H9 (cell line): ENCODE data around the gene COL18A1. TPM values are rescaled to one million over a fixed set of nuclear protein-coding genes. Genes with fewer than 3 reads are reported as not detected.

Experiments used
- DNase-seq: peaks from one replicate; pipeline ENCODE4 v3.0.0-alpha.2; 2017
- H2AFZ ChIP-seq: one replicate; pipeline ENCODE4 v1.6.1; 2013; ENCODE audit warnings: mild to moderate bottlenecking, low read length, control low read depth, moderate library complexity
- H2AK5ac ChIP-seq: 2 replicates; pipeline ENCODE4 v1.6.1; 2013; ENCODE audit warnings: low read length, control low read depth, mixed read lengths; ENCODE audit not compliant: insufficient read length
- H2BK120ac ChIP-seq: one replicate; pipeline ENCODE4 v1.6.1; 2013; ENCODE audit warnings: low read depth, mild to moderate bottlenecking, low read length, control low read depth, inconsistent platforms; ENCODE audit not compliant: poor library complexity, severe bottlenecking
- H2BK12ac ChIP-seq: 2 replicates; pipeline ENCODE4 v1.6.1; 2013; ENCODE audit warnings: low read length, control low read depth, mixed read lengths, low read depth; ENCODE audit not compliant: insufficient read length
- H2BK15ac ChIP-seq: 2 replicates; pipeline ENCODE4 v1.6.1; 2013; ENCODE audit warnings: low read depth, low read length, control low read depth
- H2BK20ac ChIP-seq: one replicate; pipeline ENCODE4 v1.6.1; 2013; ENCODE audit warnings: low read depth, mild to moderate bottlenecking, low read length, control low read depth, inconsistent platforms; ENCODE audit not compliant: poor library complexity, severe bottlenecking
- H2BK5ac ChIP-seq: 2 replicates; pipeline ENCODE4 v1.6.1; 2013; ENCODE audit warnings: low read length, control low read depth, mixed read lengths; ENCODE audit not compliant: insufficient read length
- H3K14ac ChIP-seq: 2 replicates; pipeline ENCODE4 v1.6.1; 2013; ENCODE audit warnings: low read length, control low read depth; ENCODE audit not compliant: insufficient read depth
- H3K18ac ChIP-seq: 2 replicates; pipeline ENCODE4 v1.6.1; 2013; ENCODE audit warnings: low read depth, mild to moderate bottlenecking, mixed read lengths, low read length, control low read depth; ENCODE audit not compliant: insufficient read length
- H3K23ac ChIP-seq: 2 replicates; pipeline ENCODE4 v1.6.1; 2013; ENCODE audit warnings: low read length, control low read depth, mixed read lengths, low read depth; ENCODE audit not compliant: insufficient read length
- H3K23me2 ChIP-seq: 2 replicates; pipeline ENCODE4 v1.6.1; 2013; ENCODE audit warnings: low read depth, mild to moderate bottlenecking, mixed read lengths, low read length, control low read depth; ENCODE audit not compliant: insufficient read length, poor library complexity, severe bottlenecking
- H3K27ac ChIP-seq: 2 replicates; pipeline ENCODE4 v1.5.1; 2013; ENCODE audit warnings: low read length, control low read depth, mixed read lengths, low read depth; ENCODE audit not compliant: insufficient read length
- H3K27me3 ChIP-seq: 2 replicates; pipeline ENCODE4 v1.6.1; 2013; ENCODE audit warnings: low read length, control low read depth, inconsistent platforms; ENCODE audit not compliant: insufficient read depth
- H3K4ac ChIP-seq: 2 replicates; pipeline ENCODE4 v1.6.1; 2013; ENCODE audit warnings: low read depth, mild to moderate bottlenecking, control low read depth, inconsistent platforms, low read length, moderate library complexity
- H3K4me1 ChIP-seq: 2 replicates; pipeline ENCODE4 v1.6.1; 2013; ENCODE audit warnings: low read length, control low read depth, inconsistent platforms; ENCODE audit not compliant: insufficient read depth
- H3K4me2 ChIP-seq: 2 replicates; pipeline ENCODE4 v1.6.1; 2013; ENCODE audit warnings: low read length, control low read depth, mixed read lengths; ENCODE audit not compliant: insufficient read length, insufficient read depth
- H3K56ac ChIP-seq: 2 replicates; pipeline ENCODE4 v1.6.1; 2013; ENCODE audit warnings: low read depth, mild to moderate bottlenecking, mixed read lengths, low read length, control low read depth; ENCODE audit not compliant: insufficient read length
- H3K79me1 ChIP-seq: 2 replicates; pipeline ENCODE4 v1.6.1; 2013; ENCODE audit warnings: low read depth, mild to moderate bottlenecking, moderate library complexity, low read length, control low read depth, inconsistent platforms; ENCODE audit not compliant: insufficient read depth, poor library complexity, severe bottlenecking
- H3K79me2 ChIP-seq: 2 replicates; pipeline ENCODE4 v1.6.1; 2013; ENCODE audit warnings: low read length, control low read depth, inconsistent platforms; ENCODE audit not compliant: insufficient read depth
- H3K9ac ChIP-seq: 2 replicates; pipeline ENCODE4 v1.6.1; 2013; ENCODE audit warnings: low read length, control low read depth, mixed read lengths; ENCODE audit not compliant: insufficient read length; ENCODE audit errors: extremely low read depth
- H3K9me3 ChIP-seq: one replicate; pipeline ENCODE4 v1.6.1; 2013; ENCODE audit warnings: low read depth, low read length, inconsistent platforms; ENCODE audit not compliant: control insufficient read depth
- H3T11ph ChIP-seq: one replicate; pipeline ENCODE4 v1.6.1; 2013; ENCODE audit warnings: mild to moderate bottlenecking, low read length, control low read depth, inconsistent platforms
- H4K20me1 ChIP-seq: one replicate; pipeline ENCODE4 v1.6.1; 2013; ENCODE audit not compliant: control insufficient read depth, insufficient read length, insufficient read depth
- H4K5ac ChIP-seq: 2 replicates; pipeline ENCODE4 v1.6.1; 2013; ENCODE audit warnings: low read depth, mild to moderate bottlenecking, mixed read lengths, low read length, control low read depth; ENCODE audit not compliant: insufficient read length
- H4K8ac ChIP-seq: replicated peaks from 2 replicates; pipeline ENCODE4 v1.6.1; 2013; ENCODE audit warnings: low read length, control low read depth, mixed read lengths, low read depth; ENCODE audit not compliant: insufficient read length
- H4K91ac ChIP-seq: 2 replicates; pipeline ENCODE4 v1.6.1; 2013; ENCODE audit warnings: low read depth, mild to moderate bottlenecking, moderate library complexity, mixed read lengths, low read length, control low read depth; ENCODE audit not compliant: insufficient read length
- H3K27ac Mint-ChIP-seq, 3 experiments: 2 replicates in 2 of 3; 3 replicates in 1 of 3; pipeline ENCODE4 v1.8.0; 2020 to 2021; ENCODE audit warnings: mixed read lengths in 3 of 3, mild to moderate bottlenecking in 1 of 3, moderate library complexity in 1 of 3
- H3K27me3 Mint-ChIP-seq: 2 replicates; pipeline ENCODE4 v1.8.0; 2021; ENCODE audit warnings: low read depth, mild to moderate bottlenecking, moderate library complexity, mixed read lengths
- H3K36me3 Mint-ChIP-seq, 3 experiments: 2 replicates in 2 of 3; 3 replicates in 1 of 3; pipeline ENCODE4 v1.8.0; 2020 to 2021; ENCODE audit warnings: low read depth in 3 of 3, mixed read lengths in 3 of 3; ENCODE audit not compliant: insufficient read depth in 1 of 3
- H3K4me1 Mint-ChIP-seq, 2 experiments: 2 replicates each; pipeline ENCODE4 v1.8.0; 2020; ENCODE audit warnings: mixed read lengths in 2 of 2
- H3K4me3 Mint-ChIP-seq, 2 experiments: 2 replicates in 1 of 2; 3 replicates in 1 of 2; pipeline ENCODE4 v1.8.0; 2020 to 2021; ENCODE audit warnings: mild to moderate bottlenecking in 2 of 2, mixed read lengths in 2 of 2, moderate library complexity in 1 of 2
- H3K9me3 Mint-ChIP-seq, 2 experiments: 2 replicates in 1 of 2; 3 replicates in 1 of 2; pipeline ENCODE4 v1.8.0; 2020; ENCODE audit warnings: mild to moderate bottlenecking in 2 of 2, mixed read lengths in 2 of 2, moderate library complexity in 1 of 2
- WGBS: extraction: QIAGEN DNeasy Blood & Tissue Kit; methylation state at CpG from one replicate; pipeline ENCODE4 v1.1.7; 2013; ENCODE audit warnings: missing lambda C conversion rate, low lambda C conversion rate, mixed read lengths; ENCODE audit not compliant: insufficient read length; ENCODE audit errors: extremely low coverage; 5-methylcytosine and 5-hydroxymethylcytosine counted together
- total RNA-seq: library from RNA; stranded (reverse); gene quantifications from 2 replicates; pipeline ENCODE4 v1.2.1, GENCODE V29; 2021
- TF ChIP-seq, protein P1 (sequence below): fragments of 200-600 bp; sonication (generic); conservative IDR thresholded peaks from 3 replicates; pipeline ENCODE4 v1.8.0; 2021; ENCODE audit warnings: antibody characterized with exemption, mild to moderate bottlenecking

Gene COL18A1
- total RNA-seq, 1 experiment from 2014 or later = 232 TPM

DNA sequence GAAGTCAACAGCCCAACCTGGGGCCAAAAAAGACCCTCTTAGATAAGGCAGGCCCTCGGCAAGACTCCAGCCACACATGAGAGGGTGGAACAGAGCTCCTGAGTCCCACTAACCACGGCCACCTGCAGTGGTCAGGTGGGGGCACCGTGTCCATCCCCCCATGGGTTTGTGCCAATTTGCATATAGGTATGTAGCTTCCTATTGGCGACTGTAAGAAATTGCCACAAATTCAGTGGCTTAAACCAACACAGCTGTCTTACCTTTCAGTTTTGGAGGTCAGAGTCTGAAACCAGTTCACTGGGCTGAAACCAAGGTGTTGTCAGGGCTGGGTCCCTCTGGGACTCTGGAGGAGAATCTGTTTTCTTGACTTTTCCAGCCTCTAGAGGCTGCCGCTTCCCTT is 59.3 kb downstream of the COL18A1 start:
- no peak for DNase-seq

More for the DNA sequence above, 59.3 kb downstream of the COL18A1 start:
- H3K9me3 Mint-ChIP-seq = peaks cover 15 to 17% of the 10 kb centered on the region in 2 experiments
- H4K5ac ChIP-seq = no peak overlapping the region
- H3K36me3 Mint-ChIP-seq = peaks cover 29 to 52% (median 45%) of the 10 kb centered on the region in 3 experiments
- H4K91ac ChIP-seq = no peak overlapping the region
- H3K4me2 ChIP-seq = no peak overlapping the region
- no peaks in the 10 kb centered on the region for H3K23me2 ChIP-seq
- H2AFZ ChIP-seq = no peak overlapping the region
- H2BK12ac ChIP-seq = no peak overlapping the region
- no peak overlapping the region for H3K27ac Mint-ChIP-seq
- peaks cover 2 to 16% of the 10 kb centered on the region in 2 experiments; a peak in 2 of 4 replicates for H3K4me1 Mint-ChIP-seq
- no peaks in the 10 kb centered on the region for H4K20me1 ChIP-seq
- no peak overlapping the region for H3K27ac ChIP-seq
- no peak overlapping the region for H3K18ac ChIP-seq
- no peak overlapping the region for H2BK120ac ChIP-seq
- H3K4me1 ChIP-seq = no peaks in the 10 kb centered on the region
- H3K14ac ChIP-seq = no peak overlapping the region
- peaks cover 13% of the 10 kb centered on the region; the same call in 1 of the 2 replicates for H3K79me2 ChIP-seq
- no peak overlapping the region for H2AK5ac ChIP-seq
- no peak overlapping the region for H3K4me3 Mint-ChIP-seq
- no peaks in the 10 kb centered on the region for H3K9me3 ChIP-seq
- WGBS = no CpG with 5 or more reads among the region's 5 CpGs
- TF ChIP-seq, protein P1, sequence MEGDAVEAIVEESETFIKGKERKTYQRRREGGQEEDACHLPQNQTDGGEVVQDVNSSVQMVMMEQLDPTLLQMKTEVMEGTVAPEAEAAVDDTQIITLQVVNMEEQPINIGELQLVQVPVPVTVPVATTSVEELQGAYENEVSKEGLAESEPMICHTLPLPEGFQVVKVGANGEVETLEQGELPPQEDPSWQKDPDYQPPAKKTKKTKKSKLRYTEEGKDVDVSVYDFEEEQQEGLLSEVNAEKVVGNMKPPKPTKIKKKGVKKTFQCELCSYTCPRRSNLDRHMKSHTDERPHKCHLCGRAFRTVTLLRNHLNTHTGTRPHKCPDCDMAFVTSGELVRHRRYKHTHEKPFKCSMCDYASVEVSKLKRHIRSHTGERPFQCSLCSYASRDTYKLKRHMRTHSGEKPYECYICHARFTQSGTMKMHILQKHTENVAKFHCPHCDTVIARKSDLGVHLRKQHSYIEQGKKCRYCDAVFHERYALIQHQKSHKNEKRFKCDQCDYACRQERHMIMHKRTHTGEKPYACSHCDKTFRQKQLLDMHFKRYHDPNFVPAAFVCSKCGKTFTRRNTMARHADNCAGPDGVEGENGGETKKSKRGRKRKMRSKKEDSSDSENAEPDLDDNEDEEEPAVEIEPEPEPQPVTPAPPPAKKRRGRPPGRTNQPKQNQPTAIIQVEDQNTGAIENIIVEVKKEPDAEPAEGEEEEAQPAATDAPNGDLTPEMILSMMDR = no peak
- no peaks in the 10 kb centered on the region for H3K27me3 ChIP-seq
- H3K23ac ChIP-seq = no peak overlapping the region
- no peak overlapping the region for H2BK15ac ChIP-seq
- no peak overlapping the region for H2BK5ac ChIP-seq
- no peak overlapping the region for H3K56ac ChIP-seq
- H3K4ac ChIP-seq = no peak overlapping the region
- no peak overlapping the region for H3T11ph ChIP-seq
- H3K9ac ChIP-seq = no peak overlapping the region
- H3K27me3 Mint-ChIP-seq = no peaks in the 10 kb centered on the region
- no peak overlapping the region for H2BK20ac ChIP-seq
- H4K8ac ChIP-seq = peak overlapping the region; percentile 33
- peaks cover 13% of the 10 kb centered on the region for H3K79me1 ChIP-seq
